Activated CD4-positive, alpha-beta T cell treated with anti-CD3 and anti-CD28 coated beads for 48 hours (primary cell): Measurements from ENCODE around the gene C19orf38.
A peak's percentile ranks its signal among the peaks of the same experiment; 100 is the strongest.
"Not testable (repeated sequence)": the region's sequence is repeated elsewhere in the genome, so short reads cannot be mapped to it uniquely, and the experiment has no call there.

ENCODE experiments used
- DNase-seq: peaks from one replicate; pipeline ENCODE4 v3.0.0-alpha.2; 2020

C19orf38 gene

GRCh38 chr19:10823690-10824089, 24.5 kb upstream of the C19orf38 start:
- no peak for DNase-seq

GRCh38 chr19:10826231-10826630, 22.0 kb upstream of the C19orf38 start:
- DNase-seq, result no peak

GRCh38 chr19:10826846-10827245, 21.4 kb upstream of the C19orf38 start:
- no peak for DNase-seq

GRCh38 chr19:10828981-10829821, 19.0 kb upstream of the C19orf38 start:
- no peak for DNase-seq

- no peak for DNase-seq
Measured at GRCh38 chr19:10829967-10830366, 18.2 kb upstream of the C19orf38 start.

- DNase-seq, result no peak
Measured at GRCh38 chr19:10830370-10830769, 17.8 kb upstream of the C19orf38 start.

- no peak for DNase-seq
Measured at GRCh38 chr19:10830931-10831779, 17.1 kb upstream of the C19orf38 start.

- DNase-seq, result no peak
Measured at GRCh38 chr19:10831987-10832938, 16.0 kb upstream of the C19orf38 start.

- DNase-seq, result no peak
Measured at GRCh38 chr19:10832939-10833296, 15.3 kb upstream of the C19orf38 start.

- no peak for DNase-seq
Measured at GRCh38 chr19:10835089-10835753, 13.0 kb upstream of the C19orf38 start.

GRCh38 chr19:10835754-10836478, 12.3 kb upstream of the C19orf38 start, which contains the start of gene TMED1:
Gene TMED1, minus strand, starts transcription at chr19:10836212. Its CDS starts 21 bp downstream, at chr19:10836191.
- peak; percentile 100 for DNase-seq

- DNase-seq, result peak; percentile 93
Measured at GRCh38 chr19:10836479-10837330, 11.5 kb upstream of the C19orf38 start.

- not testable (repeated sequence) for DNase-seq
Measured at GRCh38 chr19:10837649-10838048, 10.6 kb upstream of the C19orf38 start.

- DNase-seq, result no peak
Measured at GRCh38 chr19:10838377-10838776, 9.8 kb upstream of the C19orf38 start.

- DNase-seq, result no peak
Measured at GRCh38 chr19:10839114-10840050, 8.8 kb upstream of the C19orf38 start.

GRCh38 chr19:10842788-10843187, 5.4 kb upstream of the C19orf38 start:
- no peak for DNase-seq

- DNase-seq, result no peak
Measured at GRCh38 chr19:10846500-10847202, 1.6 kb upstream of the C19orf38 start.

- no peak for DNase-seq
Measured at GRCh38 chr19:10850631-10851030, 2.4 kb downstream of the C19orf38 start.
